ENCODE data around the gene GALNT14.

The GALNT14 gene

GRCh38 chr2:31071741-31072140 is 66.5 kb downstream of the GALNT14 start:
- H3K4me3 ChIP-seq (ENCODE audit: low read length): no peak overlapping the region
- H3K27me3 ChIP-seq (ENCODE audit: insufficient read depth, low read length): no peaks in the 10 kb centered on the region
- H3K36me3 ChIP-seq (ENCODE audit: insufficient read depth, low read length): no peaks in the 10 kb centered on the region
- no peaks in the 10 kb centered on the region for H3K9me3 ChIP-seq (ENCODE audit: low read length)
- H2AFZ ChIP-seq (ENCODE audit: low read depth, low read length): no peak overlapping the region
- H3K4me1 ChIP-seq (ENCODE audit: insufficient read depth, low read length): no peaks in the 10 kb centered on the region

DNA sequence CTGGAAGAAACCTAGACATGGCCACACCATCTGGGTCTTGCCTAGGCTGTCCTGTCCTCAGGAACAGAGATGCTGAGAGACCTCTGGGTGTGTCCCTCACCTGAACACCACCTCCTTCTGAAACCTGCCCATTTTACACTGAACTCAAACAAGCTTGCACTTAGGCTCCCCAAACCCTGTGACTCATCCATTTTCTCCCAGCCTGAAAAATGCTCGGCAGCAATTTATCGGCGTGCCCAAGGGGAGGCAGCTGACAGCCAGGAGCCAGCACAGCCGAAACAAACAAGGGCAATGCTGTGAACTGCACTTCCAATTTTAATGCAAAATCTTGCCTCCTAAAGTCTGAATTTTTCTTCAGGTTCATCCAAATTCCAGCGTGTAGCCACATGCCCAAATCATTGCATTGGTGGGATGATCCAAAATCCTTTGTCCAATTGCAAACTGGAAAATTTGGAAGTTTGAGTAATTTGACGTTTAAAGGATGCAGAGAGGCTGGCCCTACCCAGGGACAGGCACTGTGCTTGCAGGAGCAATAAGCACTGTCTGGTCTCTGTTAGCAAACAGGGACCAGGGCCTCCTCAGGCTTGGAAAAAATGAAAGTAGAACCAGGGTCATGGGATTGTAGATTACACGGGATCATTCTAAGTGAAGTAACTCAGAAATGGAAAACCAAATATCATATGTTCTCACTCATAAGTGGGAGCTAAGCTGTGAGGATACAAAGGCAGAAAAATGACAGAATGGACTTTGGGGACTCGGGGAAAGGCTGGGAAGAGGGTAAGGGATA is 67.7 kb downstream of the GALNT14 start:
- Histone ChIP-seq H2AFZ (ENCODE audit: low read depth, low read length) (no peak overlapping the region), H3K4me1 (ENCODE audit: insufficient read depth, low read length) (no peaks in the 10 kb centered on the region), H3K36me3 (ENCODE audit: insufficient read depth, low read length) (no peaks in the 10 kb centered on the region), H3K9me3 (ENCODE audit: low read length) (no peaks in the 10 kb centered on the region), H3K27me3 (ENCODE audit: insufficient read depth, low read length) (no peaks in the 10 kb centered on the region), H3K4me3 (ENCODE audit: low read length) (no peak overlapping the region)

- Histone ChIP-seq H3K36me3 (ENCODE audit: insufficient read depth, low read length) (no peaks in the 10 kb centered on the region), H3K4me1 (ENCODE audit: insufficient read depth, low read length) (no peaks in the 10 kb centered on the region), H2AFZ (ENCODE audit: low read depth, low read length) (no peak overlapping the region), H3K27me3 (ENCODE audit: insufficient read depth, low read length) (no peaks in the 10 kb centered on the region), H3K4me3 (ENCODE audit: low read length) (no peak overlapping the region), H3K9me3 (ENCODE audit: low read length) (no peaks in the 10 kb centered on the region)
Measured at GRCh38 chr2:31069643-31070325, 68.5 kb downstream of the GALNT14 start.

DNA sequence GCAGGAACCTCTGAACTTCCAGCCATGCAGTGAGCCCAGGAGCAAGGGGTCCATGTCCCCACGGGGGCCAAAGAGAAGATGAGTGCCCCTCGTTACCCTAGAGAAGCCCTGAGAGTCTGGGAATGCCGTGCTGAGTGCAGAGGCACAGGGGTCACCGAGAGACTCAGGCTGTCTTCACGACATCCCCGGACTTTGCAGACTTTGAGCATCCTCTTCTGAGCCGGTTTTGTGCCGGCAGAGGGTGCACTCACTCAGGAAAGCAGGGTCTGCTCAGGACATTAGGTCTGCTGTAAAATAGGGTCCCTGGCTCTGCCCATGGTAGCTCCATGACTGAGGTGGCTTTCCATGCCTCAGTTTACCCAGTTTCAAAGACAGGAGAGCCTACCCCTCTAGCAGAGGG is 71.0 kb downstream of the GALNT14 start:
- Histone ChIP-seq H3K4me3 (ENCODE audit: low read length) (no peak overlapping the region), H2AFZ (ENCODE audit: low read depth, low read length) (no peak overlapping the region), H3K27me3 (ENCODE audit: insufficient read depth, low read length) (no peaks in the 10 kb centered on the region), H3K9me3 (ENCODE audit: low read length) (no peaks in the 10 kb centered on the region), H3K4me1 (ENCODE audit: insufficient read depth, low read length) (no peaks in the 10 kb centered on the region), H3K36me3 (ENCODE audit: insufficient read depth, low read length) (no peaks in the 10 kb centered on the region)

GRCh38 chr2:31066551-31066950 is 71.7 kb downstream of the GALNT14 start:
- H3K36me3 ChIP-seq (ENCODE audit: insufficient read depth, low read length): no peaks in the 10 kb centered on the region
- H3K9me3 ChIP-seq (ENCODE audit: low read length): no peaks in the 10 kb centered on the region
- no peak overlapping the region for H3K4me3 ChIP-seq (ENCODE audit: low read length)
- no peaks in the 10 kb centered on the region for H3K27me3 ChIP-seq (ENCODE audit: insufficient read depth, low read length)
- no peak overlapping the region for H2AFZ ChIP-seq (ENCODE audit: low read depth, low read length)
- H3K4me1 ChIP-seq (ENCODE audit: insufficient read depth, low read length): no peaks in the 10 kb centered on the region

DNA sequence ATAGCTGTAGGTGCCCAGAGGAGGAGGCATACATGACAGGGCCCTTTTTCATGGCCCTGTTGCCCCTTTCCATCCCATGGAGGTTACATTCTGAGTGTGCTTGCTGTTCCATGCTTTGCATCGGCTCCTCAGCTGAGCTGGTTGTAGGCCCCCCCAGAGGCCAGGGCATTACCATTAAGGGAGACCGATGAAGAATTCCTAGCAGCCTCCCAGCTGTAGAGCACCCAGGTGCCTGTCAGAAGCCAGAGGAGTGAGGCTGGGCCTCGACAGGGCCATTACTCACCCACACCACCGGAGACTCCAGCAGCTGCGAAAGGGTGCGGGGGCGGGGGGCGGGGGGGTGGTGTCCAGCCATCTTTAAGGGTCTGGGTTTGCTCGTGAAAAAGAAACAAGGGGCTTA is 72.2 kb downstream of the GALNT14 start:
- Histone ChIP-seq H3K4me3 (ENCODE audit: low read length) (no peak overlapping the region), H3K9me3 (ENCODE audit: low read length) (no peaks in the 10 kb centered on the region), H3K36me3 (ENCODE audit: insufficient read depth, low read length) (no peaks in the 10 kb centered on the region), H3K27me3 (ENCODE audit: insufficient read depth, low read length) (no peaks in the 10 kb centered on the region), H3K4me1 (ENCODE audit: insufficient read depth, low read length) (no peaks in the 10 kb centered on the region), H2AFZ (ENCODE audit: low read depth, low read length) (no peak overlapping the region)

GRCh38 chr2:31065356-31065755 is 72.9 kb downstream of the GALNT14 start:
- Histone ChIP-seq H3K4me3 (ENCODE audit: low read length) (no peak overlapping the region), H3K27me3 (ENCODE audit: insufficient read depth, low read length) (no peaks in the 10 kb centered on the region), H3K36me3 (ENCODE audit: insufficient read depth, low read length) (no peaks in the 10 kb centered on the region), H3K9me3 (ENCODE audit: low read length) (no peaks in the 10 kb centered on the region), H3K4me1 (ENCODE audit: insufficient read depth, low read length) (no peaks in the 10 kb centered on the region), H2AFZ (ENCODE audit: low read depth, low read length) (no peak overlapping the region)

- no peaks in the 10 kb centered on the region for H3K27me3 ChIP-seq (ENCODE audit: insufficient read depth, low read length)
- no peaks in the 10 kb centered on the region for H3K9me3 ChIP-seq (ENCODE audit: low read length)
- no peaks in the 10 kb centered on the region for H3K4me1 ChIP-seq (ENCODE audit: insufficient read depth, low read length)
- no peak overlapping the region for H3K4me3 ChIP-seq (ENCODE audit: low read length)
- H3K36me3 ChIP-seq (ENCODE audit: insufficient read depth, low read length): no peaks in the 10 kb centered on the region
- H2AFZ ChIP-seq (ENCODE audit: low read depth, low read length): no peak overlapping the region
Measured at GRCh38 chr2:31060397-31060796, 77.8 kb downstream of the GALNT14 start.

DNA sequence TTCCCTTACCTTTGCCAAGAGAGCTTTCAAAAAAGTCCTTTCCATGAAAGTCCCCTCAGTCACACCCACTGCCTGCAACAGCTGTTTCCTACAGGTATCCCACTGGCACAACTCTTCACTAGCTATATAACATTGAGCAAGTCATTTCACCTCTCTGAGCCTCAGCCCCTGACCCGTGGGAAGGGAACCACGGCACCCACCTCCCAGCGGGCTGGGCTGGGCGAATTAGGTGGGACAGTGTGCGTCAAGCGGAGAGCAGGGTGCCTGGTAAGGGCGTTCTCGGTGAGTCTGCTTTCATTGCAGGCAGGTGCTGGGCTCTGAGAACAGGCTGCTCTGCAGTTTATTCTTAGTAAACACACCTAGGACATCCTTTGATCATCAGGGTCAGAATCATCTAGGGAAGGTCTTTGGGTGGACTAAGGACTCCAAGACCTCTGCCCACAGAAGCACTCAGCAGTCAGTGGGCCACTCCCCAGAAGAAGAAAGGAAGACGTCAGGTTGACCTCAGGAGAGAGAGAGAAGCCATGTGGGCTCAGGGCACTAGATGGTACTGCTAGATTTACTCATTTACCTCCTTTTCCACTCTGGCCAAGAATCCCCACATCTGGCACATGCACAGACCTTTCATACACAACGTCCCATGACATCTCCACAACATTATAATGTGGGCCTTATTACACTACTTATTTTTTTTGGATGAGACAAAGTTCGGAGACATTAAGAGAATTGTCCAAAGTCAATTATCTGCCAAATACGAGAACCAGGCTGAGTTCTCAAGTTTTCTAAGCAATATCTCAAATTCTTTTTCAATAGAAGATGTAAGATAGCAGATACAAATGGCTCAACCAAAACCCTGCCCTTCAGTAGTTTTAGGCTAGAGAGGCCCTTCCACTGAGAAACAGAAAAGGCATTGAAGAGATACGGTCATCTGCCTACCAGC is 79.9 kb downstream of the GALNT14 start:
- H2AFZ ChIP-seq (ENCODE audit: low read depth, low read length): no peak overlapping the region

DNA sequence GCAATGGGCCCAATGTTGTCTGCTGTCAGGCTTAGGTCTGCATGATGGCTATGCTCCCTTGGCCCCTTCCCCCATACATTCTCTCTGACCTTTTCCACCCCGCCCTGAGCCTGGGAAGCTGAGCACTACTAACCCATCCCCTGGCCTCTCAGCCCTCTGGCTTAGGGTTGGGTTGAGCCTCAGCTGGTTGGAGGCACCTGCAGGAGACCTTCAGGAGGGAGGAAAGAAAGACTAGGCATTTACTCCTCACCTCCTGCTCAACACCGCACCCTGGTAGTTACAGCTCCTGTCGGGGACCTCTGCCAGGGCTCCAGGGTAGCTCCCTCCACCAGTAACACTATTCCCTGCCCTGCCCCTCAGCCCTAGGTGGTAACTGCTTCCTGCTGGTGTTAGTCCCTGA is 80.5 kb downstream of the GALNT14 start:
- H3K27me3 ChIP-seq (ENCODE audit: insufficient read depth, low read length): no peaks in the 10 kb centered on the region
- no peaks in the 10 kb centered on the region for H3K4me1 ChIP-seq (ENCODE audit: insufficient read depth, low read length)
- no peak overlapping the region for H2AFZ ChIP-seq (ENCODE audit: low read depth, low read length)
- no peak overlapping the region for H3K4me3 ChIP-seq (ENCODE audit: low read length)
- no peaks in the 10 kb centered on the region for H3K9me3 ChIP-seq (ENCODE audit: low read length)
- H3K36me3 ChIP-seq (ENCODE audit: insufficient read depth, low read length): no peaks in the 10 kb centered on the region

More for the DNA sequence above, 79.9 kb downstream of the GALNT14 start:
- H3K9me3 ChIP-seq (ENCODE audit: low read length): no peaks in the 10 kb centered on the region
- H3K27me3 ChIP-seq (ENCODE audit: insufficient read depth, low read length): no peaks in the 10 kb centered on the region
- H3K4me1 ChIP-seq (ENCODE audit: insufficient read depth, low read length): no peaks in the 10 kb centered on the region
- H3K36me3 ChIP-seq (ENCODE audit: insufficient read depth, low read length): no peaks in the 10 kb centered on the region
- H3K4me3 ChIP-seq (ENCODE audit: low read length): no peak overlapping the region

DNA sequence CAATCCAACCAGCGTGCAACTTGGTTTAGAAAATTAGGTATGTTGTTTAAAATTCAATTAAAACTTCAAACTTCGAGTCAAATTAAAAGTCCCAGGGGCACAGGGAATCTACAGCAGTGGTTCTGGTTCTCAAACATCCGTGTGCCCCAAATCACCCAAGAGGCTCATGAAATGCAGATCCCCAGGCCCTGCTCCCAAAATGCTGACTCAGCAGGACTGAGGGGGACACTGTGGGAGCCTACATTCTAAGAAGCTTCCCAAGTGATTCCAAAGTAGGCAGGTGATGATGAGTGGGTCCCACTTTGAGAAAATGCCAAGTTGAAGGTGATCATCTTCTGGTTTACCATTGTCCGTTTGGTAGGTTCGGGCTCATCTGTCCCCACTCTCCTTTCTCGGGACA is 82.3 kb downstream of the GALNT14 start:
- H3K4me1 ChIP-seq (ENCODE audit: insufficient read depth, low read length): no peaks in the 10 kb centered on the region
- H3K36me3 ChIP-seq (ENCODE audit: insufficient read depth, low read length): no peaks in the 10 kb centered on the region
- H3K9me3 ChIP-seq (ENCODE audit: low read length): no peaks in the 10 kb centered on the region
- H3K4me3 ChIP-seq (ENCODE audit: low read length): no peak overlapping the region
- H3K27me3 ChIP-seq (ENCODE audit: insufficient read depth, low read length): no peaks in the 10 kb centered on the region
- H2AFZ ChIP-seq (ENCODE audit: low read depth, low read length): no peak overlapping the region

- Histone ChIP-seq H2AFZ (ENCODE audit: low read depth, low read length) (no peak overlapping the region), H3K4me3 (ENCODE audit: low read length) (no peak overlapping the region), H3K4me1 (ENCODE audit: insufficient read depth, low read length) (no peaks in the 10 kb centered on the region), H3K9me3 (ENCODE audit: low read length) (no peaks in the 10 kb centered on the region), H3K27me3 (ENCODE audit: insufficient read depth, low read length) (no peaks in the 10 kb centered on the region), H3K36me3 (ENCODE audit: insufficient read depth, low read length) (no peaks in the 10 kb centered on the region)
Measured at GRCh38 chr2:31054842-31055388, 83.3 kb downstream of the GALNT14 start.
